Measurements from ENCODE around the gene TMEM161B. TPM values are rescaled to one million over a fixed set of nuclear protein-coding genes. Genes with fewer than 3 reads are reported as not detected.
"Not testable (repeated sequence)": the region's sequence is repeated elsewhere in the genome, so short reads cannot be mapped to it uniquely, and the experiment has no call there.

Gene TMEM161B
- total RNA-seq = 7.5 TPM

DNA sequence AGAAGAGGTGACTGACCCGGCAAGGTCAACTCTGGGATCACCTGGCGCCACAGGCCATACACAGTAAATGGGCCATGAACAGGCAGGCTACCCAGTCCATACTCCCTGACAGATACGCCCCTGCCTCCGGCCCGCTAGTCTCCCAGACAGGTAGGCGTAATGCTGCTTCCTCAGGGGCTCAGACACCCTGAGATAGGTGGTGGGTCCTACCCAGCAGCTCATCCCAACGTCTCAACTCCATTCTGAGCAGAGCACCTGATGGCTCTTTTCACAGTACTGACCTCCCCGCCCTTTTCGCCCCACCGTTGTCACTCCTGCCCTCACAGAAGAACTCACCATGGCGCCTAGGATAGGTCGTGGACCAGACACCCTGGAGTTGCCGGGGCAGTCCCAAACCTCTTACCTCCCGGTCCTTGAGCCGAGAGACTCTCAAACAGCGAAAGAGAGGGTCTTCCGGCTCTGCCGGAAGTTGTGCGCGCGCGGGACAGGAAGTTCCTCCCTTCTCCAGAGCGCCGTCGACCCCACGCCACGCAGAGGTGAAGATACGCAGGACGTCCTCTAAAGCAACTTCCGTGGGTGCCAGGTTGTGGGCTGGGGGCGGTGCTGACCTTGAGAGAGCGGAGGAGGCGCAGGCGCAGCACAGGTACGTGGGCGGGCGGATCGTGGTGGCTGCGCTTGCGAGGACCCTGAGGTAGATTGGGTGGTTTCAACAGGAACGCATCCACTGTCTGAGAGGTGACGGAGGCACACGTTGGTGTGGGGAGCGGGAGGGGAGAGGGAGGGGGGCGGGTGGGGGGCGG is at the start of gene TMEM161B:
TMEM161B (minus strand) TSS at position 461 of the 800 bp plus-strand sequence; CDS start at position 339, 122 bp downstream.
- peak; percentile 88 to 94 (median 93) for DNase-seq (ENCODE audit: low read depth in 2 of 3, low spot score in 2 of 3)

DNA sequence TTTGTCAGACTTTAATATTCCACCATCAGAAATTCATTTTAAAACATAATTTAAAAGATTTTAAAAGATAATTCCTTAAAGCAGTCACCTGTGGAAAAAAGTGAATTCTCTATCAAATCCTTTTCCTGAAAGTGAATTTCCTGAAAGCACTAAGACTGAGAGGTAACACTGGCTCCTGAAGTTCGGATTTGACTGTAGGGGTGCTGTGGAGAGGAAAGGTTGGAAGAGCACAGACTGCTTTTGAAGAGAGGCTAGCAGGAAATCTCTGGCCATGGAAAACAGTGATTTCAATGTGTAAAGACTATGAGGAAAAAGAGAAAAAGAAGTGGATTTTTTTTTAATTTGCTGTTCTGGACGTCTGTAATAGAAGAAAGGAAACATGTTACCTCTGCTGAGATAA is 35.7 kb upstream of the TMEM161B start:
- no peak for DNase-seq (ENCODE audit: low read depth in 2 of 3, low spot score in 2 of 3)

DNA sequence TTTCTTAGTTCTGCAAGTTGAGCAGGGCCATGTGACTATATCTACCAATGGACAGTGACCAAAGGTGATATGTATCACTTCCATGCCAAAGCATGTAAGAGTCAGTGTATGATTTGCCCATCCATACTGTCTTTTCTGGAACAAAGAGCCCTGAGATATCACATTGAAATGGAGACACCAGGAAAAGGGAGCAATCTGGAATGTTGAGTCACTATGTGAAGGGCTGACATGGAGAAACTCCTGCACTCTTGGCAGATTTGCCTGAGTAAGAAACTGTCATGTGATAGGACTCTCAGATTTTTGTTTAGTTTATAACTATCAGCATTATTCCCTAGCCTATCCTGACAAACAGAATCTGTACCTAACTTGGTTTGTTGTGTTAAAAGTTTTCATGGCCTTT is 29.8 kb upstream of the TMEM161B start:
- no peak for DNase-seq (ENCODE audit: low read depth in 2 of 3, low spot score in 2 of 3)

DNA sequence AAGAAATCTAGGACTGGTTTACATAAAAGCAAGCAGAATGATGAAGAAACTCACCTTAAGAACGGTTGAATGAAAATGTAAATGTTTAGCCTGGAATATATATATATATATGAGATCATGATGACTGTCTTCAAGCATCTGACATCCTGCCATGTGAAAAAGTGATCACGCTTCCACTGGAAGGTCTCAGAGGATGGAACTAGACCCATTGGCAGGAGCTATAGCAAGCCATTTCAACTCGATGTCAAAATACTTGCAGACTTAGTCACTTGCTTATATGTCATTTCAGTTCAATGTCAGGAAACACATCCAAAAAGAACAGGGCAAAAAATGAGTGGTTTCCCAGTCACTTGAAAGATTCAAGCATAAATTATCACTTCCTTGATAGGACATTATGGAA is 22.2 kb upstream of the TMEM161B start:
- DNase-seq (ENCODE audit: low read depth in 2 of 3, low spot score in 2 of 3) = no peak

DNA sequence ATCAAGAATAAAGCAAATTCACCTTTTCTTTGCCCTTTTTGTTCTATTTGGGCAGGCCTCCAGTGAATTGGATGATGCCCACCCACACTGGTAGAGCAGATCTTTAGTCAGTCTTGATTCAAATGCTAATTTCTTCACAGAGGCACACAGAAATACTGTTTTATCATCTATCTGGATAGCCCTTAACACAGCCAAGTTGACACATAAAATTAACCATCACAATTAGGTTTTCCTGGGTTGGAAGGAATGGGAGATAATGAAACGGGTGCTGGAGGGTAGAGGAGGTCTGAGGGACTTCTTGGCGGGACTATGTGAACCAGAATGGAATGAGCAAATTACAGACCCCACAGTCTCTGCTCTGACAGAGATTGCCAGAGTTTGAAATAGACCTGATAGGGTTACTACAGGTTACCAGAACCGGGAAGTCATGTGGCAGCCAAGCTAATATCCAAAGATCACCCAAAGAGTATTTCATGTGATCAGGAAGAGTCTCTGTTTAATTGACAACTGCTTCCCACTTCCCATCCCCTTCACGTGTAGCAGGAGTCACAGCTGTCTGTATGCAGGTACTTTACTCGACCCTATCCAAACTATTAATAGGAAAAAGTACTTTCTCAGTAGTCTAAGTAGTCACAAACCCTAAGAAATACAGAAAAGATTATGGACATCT is 20.0 kb upstream of the TMEM161B start:
- no peak for DNase-seq (ENCODE audit: low read depth in 2 of 3, low spot score in 2 of 3)

DNA sequence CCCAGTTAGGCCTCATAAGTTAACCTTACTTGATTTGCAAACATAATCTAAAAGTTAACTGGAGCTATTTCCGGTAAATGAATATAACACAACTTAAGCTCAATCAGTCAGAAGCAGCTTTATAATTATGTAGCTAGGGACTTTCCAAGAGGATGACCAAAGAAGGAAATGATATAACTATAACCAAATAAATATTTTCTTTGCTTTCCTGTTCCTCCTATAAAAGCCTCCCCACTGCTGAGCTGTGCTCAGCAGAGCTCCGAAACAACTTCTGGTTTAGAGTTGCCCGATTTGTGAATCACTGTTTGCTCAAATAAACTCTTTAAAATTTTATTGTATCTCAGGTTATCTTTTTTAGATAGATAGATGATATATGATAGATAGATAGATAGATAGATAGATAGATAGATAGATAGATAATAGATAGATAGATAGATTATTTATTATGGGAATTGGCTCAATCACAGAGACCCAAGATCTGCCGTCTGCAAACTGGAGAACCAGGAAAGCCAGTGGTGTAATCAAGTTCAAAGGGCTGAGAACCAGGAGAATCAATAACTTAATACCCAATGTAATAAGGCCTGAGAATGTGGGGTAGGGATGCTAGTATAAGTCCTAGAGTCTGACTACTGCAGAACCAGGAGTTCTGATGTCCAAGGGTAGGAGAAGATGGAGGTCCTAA is 19.3 kb upstream of the TMEM161B start:
- DNase-seq (ENCODE audit: low read depth in 2 of 3, low spot score in 2 of 3) = no peak

DNA sequence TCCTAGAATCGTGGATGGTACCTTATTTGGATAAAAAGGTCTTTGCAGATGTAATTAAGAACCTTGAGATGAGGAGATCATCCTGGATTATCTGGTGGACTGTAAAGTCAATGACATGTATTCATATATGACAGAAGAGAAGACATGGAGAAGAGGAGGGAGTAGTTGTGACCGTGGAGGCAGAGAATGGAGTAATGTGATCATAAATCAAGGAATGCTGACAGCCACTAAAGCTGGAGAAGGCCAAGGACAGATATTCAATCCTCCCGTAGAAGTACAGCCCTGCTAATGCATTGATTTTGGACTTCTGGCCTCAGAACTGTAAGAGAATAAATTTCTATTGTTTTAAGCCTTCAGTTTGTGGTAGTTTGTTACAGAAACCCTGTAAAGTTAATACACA is 18.7 kb upstream of the TMEM161B start:
- DNase-seq (ENCODE audit: low read depth in 2 of 3, low spot score in 2 of 3) = no peak

DNA sequence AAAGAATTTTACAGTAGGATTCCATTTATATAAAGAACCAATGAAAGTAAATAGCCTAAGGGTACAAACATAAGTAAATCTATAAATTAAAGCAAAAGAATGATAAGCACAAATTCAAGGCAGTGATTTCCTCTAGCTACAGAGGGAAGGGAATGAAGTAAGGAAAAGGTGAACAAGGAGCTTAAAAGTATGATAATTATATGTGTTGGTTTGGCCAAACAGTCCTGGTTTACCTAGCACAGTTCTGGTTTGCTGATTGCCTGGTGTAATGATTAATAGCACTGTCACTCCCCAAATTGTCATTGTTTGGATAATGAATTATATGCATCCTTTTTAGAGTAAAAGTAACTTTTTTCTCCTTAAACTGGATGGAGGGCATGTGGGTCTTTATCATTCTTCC is 15.0 kb upstream of the TMEM161B start:
- DNase-seq (ENCODE audit: low read depth in 2 of 3, low spot score in 2 of 3) = no peak

DNA sequence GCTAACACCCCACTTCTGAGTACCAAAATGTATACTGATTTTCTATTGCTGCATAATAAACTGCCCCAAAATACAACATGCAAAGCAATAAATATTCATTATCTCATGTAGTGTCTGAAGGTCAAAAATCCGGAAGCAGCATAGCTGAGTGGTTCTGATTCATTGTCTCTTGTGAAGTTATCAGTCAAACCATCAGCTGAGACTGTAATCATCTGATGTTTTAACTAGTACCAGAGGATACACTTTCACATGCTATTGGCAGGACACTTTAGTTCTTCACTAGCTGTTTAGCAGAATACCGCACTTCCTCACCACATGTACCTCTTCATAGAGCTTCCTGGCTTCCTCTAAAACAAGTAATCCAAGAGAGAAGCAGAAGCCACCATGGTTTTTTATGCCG is 12.7 kb upstream of the TMEM161B start:
- DNase-seq (ENCODE audit: low read depth in 2 of 3, low spot score in 2 of 3) = no peak

DNA sequence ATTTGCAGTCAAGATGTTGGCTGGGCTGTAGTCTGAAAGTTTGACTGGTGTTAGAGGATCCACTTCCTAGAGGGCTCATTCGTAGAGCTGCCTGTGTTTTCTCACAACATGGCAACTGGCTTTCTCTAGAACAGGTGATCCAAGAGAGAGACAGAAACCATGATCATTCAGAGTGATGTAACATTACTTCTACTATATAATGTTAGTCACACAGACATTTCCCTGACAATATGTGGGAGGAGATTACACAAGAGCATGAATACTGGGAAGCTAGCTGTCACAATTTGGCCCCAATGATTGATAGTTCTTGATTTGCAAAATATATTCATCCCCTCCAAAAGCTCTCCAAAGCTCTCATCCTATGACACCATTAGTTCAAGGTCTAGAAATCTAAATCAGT is 10.9 kb upstream of the TMEM161B start:
- no peak for DNase-seq (ENCODE audit: low read depth in 2 of 3, low spot score in 2 of 3)

DNA sequence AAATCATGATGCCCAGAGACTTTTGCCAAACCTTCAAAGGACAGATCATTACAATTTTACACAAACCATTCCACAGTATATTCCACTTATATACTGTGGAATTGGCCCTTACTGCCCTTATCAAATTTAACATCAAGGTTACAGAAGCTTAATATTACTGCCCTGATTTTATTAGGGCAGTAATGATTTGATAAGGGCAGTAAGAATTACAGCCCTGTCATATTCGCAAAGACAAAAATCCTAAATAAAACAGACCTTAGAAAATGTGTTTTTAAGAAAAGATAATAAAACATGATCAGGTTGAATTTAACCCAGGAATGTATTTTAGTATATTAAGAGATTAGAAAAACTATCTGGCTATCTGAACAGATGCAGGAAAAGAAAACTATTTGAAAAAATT is 7.7 kb upstream of the TMEM161B start:
- no peak for DNase-seq (ENCODE audit: low read depth in 2 of 3, low spot score in 2 of 3)

DNA sequence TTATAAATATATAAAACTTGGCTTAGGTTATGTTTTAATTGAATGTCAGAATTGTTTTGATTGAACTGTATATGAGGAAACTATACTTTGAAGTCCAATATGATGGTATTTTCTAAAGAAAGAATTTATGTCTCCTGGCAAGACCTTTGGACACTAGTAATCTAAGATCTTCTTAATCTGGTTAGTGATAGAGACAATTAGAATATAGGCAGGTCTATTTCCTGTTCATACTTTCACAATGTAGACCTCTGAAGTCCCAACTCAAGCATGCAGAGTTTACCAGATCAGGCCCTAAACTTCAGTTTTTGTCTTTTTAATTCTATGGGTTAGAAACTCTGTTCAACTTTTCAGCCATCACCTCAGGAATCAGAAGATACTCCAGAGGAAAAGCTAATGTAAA is 6.9 kb upstream of the TMEM161B start:
- no peak for DNase-seq (ENCODE audit: low read depth in 2 of 3, low spot score in 2 of 3)

DNA sequence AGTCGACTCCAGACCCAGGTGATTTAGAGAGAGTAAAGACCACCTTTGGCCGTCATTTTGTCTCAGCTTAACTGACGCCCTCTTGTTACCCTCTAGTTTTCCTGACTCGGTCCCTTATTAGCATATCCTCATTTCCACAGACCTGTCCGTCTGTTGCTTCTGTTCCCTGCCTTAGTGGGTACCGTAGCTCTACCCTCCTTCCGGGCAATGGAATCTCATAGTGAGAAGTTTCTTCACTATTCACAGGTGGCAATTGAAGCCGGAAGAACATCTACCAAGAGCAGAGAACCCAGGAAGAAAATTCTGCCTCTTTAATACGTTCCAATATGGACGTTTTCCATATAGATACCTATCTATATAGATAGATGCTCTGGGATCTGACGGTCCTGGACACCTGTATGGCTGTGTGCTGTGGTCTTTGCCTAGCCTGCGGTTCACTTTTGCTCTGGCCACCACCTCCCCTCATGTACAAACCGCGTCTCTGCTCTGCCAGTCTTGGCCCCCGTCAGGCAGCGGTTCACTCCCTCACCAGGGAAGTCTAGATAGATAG is 652 bp upstream of the TMEM161B start:
- DNase-seq (ENCODE audit: low read depth in 2 of 3, low spot score in 2 of 3) = peak in 2 of 3 donors; percentile 7 to 35

DNA sequence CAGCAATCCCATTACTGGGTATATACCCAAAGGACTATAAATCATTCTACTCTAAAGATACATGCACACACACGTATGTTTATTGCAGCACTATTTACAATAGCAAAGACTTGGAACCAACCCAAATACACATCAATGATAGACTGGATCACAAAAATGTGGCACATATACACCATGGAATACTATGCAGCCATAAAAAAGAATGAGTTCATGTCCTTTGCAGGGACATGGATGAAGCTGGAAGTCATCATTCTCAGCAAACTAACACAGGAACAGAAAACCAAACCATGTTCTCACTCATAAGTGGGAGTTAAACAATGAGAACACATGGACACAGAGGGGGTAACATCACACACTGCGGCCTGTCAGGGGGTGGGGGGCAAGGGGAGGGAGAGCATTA is 4.1 kb downstream of the TMEM161B start:
- DNase-seq (ENCODE audit: low read depth in 2 of 3, low spot score in 2 of 3) = not testable (repeated sequence)

DNA sequence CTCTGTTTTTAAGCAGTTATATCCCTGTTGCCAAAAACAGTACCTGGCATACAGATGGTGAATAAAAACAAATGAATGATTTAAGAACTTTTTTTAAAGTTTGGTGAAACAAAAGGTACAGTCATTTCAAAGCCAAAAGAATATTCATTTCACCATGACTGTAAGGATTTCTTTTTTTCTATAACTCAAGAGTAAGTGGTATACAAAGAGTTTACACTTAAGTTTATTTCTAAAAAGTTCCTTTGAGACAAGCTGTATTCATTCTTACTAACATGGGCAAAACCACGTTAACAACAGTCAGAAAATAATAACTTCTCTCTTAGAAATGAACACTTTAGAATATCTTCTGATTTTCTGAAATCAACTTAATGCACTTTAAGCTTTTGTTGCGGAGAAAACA is 5.3 kb downstream of the TMEM161B start:
- no peak for DNase-seq (ENCODE audit: low read depth in 2 of 3, low spot score in 2 of 3)

DNA sequence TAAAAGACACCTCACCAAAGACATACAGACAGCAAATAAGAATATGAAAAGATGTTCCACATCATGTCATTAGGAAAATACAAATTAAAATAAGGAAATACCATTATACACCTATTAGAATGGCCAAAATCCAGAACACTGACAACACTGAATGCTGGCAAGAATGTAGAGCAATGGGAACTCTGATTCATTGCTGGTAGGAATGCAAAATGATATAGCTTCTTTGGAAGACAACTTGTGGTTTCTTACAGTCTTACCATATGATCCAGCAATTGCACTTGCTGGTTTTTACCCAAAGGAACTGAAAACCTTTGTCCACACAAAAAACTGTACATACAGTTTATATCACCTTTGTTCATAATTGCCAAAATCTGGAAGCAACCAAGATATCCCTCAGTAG is 6.5 kb downstream of the TMEM161B start:
- DNase-seq (ENCODE audit: low read depth in 2 of 3, low spot score in 2 of 3) = no peak

DNA sequence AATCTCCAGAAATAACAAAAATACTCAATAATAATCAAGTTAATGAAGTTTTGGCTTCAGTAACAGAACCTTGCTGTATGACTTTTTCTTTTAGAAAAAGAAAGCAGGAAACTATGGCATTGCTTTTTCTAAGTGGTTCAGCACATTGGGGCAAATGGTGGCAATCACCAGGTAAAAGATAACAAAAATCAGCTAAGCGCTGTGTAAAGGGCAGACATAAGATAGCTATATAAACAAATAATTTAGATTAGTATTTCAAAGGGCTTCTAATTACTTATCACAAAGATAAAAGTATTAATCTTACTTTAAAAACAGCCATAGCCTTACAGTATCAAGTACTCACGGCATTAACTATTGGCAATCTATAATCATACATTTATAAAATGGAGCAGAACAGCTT is 10.0 kb downstream of the TMEM161B start:
- no peak for DNase-seq (ENCODE audit: low read depth in 2 of 3, low spot score in 2 of 3)

DNA sequence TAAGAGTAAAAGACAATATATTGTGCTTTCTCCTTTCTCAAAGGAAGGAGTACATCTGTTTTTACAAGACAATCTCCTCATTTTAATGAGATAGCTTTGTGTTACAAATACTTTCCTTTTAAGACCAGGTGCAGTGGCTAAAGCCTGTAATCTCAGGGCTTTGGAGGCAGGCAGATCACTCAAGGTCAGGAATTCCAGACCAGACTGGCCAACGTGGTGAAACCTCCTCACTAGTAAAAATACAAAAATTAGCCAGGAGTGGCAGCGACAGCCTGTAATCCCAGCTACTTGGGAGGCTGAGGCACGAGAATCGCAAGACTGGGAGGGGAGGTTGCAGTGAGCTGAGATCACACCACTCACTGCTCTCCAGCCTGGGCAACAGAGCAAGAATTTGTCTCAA is 11.8 kb downstream of the TMEM161B start:
- DNase-seq (ENCODE audit: low read depth in 2 of 3, low spot score in 2 of 3) = no peak

DNA sequence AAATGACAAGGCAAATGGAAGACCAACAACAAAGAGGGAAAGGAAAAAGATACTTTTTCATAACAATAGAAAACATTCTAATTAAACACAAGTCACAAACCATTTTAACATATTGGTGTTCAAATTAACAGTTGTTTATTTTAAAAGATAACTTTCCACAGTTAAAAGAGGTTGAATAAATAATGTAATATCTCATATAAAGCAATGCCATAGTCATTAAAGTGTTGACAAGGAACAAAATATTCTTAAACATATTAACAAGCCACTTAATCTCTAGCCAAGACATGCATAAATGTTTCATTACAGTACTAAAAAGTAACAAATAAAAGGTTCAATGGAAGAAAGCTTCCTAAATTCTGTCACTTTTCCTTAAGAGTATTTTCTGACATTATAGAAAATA is 12.6 kb downstream of the TMEM161B start:
- no peak for DNase-seq (ENCODE audit: low read depth in 2 of 3, low spot score in 2 of 3)

DNA sequence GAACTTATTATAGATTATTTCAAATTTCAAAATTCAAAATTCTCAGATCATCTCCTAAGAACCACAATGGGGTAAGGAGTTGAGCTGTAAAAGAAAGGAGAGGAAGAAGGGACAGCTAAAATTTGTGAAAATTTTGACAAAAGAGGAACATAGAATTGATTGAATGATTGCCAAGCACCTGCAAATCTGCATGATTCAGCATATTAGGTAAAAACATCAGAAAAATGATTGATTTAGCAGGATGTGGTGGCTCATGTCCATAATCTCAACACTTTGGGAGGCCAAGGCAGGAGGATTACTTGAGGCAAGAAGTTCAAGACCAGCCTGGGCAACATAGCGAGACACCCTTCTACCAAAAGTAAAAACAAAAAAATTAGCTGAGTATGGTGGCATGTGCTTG is 14.3 kb downstream of the TMEM161B start:
- no peak for DNase-seq (ENCODE audit: low read depth in 2 of 3, low spot score in 2 of 3)

DNA sequence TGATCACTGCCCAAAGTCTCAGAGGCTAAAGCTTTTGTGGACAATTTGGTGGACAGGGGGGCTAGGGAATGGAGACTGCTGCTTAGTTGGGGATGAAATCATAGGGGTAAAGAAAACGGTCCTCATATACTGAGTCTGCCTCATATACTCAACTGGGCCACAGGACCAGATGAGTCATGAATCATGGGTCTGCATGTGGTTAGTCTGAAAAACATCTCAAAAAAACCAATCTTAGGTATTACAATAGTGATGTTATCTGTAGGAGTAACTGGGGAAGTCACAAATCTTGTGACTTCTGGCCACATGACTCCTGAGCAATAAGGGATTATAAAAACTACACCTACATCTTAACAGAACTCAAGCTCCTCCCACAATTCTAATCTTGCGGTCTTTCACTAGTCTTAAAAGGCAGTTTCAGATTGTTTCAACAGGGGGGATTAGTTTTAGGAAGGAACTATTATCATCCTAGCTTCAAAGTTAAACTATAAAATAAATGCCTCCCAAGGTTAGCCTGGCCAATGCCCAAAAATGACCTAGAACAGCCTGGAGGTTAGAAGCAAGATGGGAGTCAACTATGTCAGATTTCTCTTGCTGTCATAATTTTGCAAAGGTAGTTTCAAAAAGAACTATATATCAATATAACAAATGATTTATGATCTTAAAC is 17.5 kb downstream of the TMEM161B start:
- DNase-seq (ENCODE audit: low read depth in 2 of 3, low spot score in 2 of 3) = no peak
